HepG2 (cell line): ENCODE data around the gene PLXND1. TPM values are rescaled to one million over a fixed set of nuclear protein-coding genes. Genes with fewer than 3 reads are reported as not detected.
A peak's percentile ranks its signal among the peaks of the same experiment; 100 is the strongest.

Source experiments
- ARID2 ChIP-seq: sonication (generic); formaldehyde crosslinking; IDR thresholded peaks from 2 replicates; pipeline ENCODE4 v1.8.1; 2022; ENCODE audit warnings: mild to moderate bottlenecking, missing genetic modification reagents, borderline replicate concordance
- CHCHD3 ChIP-seq: sonication (generic); formaldehyde crosslinking; IDR thresholded peaks from 2 replicates; pipeline ENCODE4 v1.8.0; 2022; ENCODE audit warnings: mild to moderate bottlenecking, missing genetic modification reagents, moderate library complexity
- EHMT2 ChIP-seq: fragments of 200-600 bp; sonication (generic); IDR thresholded peaks from 2 replicates; pipeline ENCODE4 v1.7.0; 2017; ENCODE audit warnings: antibody characterized with exemption, low read depth, low read length, borderline replicate concordance
- GABPA ChIP-seq, 2 experiments: IDR thresholded peaks; 2 replicates each; pipeline ENCODE4 v1.6.1; 2011 to 2016; ENCODE audit warnings: low read depth in 2 of 2, low read length in 1 of 2, missing biosample characterization in 1 of 2, missing genetic modification characterization in 1 of 2
- GABPB1 ChIP-seq: IDR thresholded peaks from 2 replicates; pipeline ENCODE4 v1.6.1; 2016; ENCODE audit warnings: mild to moderate bottlenecking, missing genetic modification reagents, moderate library complexity, missing compliant biosample characterization
- GATA4 ChIP-seq: sonication (generic); IDR thresholded peaks from 2 replicates; pipeline ENCODE4 v1.6.1; 2016; ENCODE audit warnings: antibody characterized with exemption, low read depth, borderline replicate concordance
- KDM2A ChIP-seq: sonication (generic); formaldehyde crosslinking; IDR thresholded peaks from 2 replicates; pipeline ENCODE4 v1.4.0; 2020; ENCODE audit warnings: low read depth, missing genetic modification reagents, borderline replicate concordance
- MEIS2 ChIP-seq: sonication (generic); formaldehyde crosslinking; IDR thresholded peaks from 2 replicates; pipeline ENCODE4 v1.9.0; 2021; ENCODE audit warnings: mild to moderate bottlenecking, missing genetic modification reagents
- RBM39 ChIP-seq: fragments of 200-400 bp; formaldehyde crosslinking; IDR thresholded peaks from one replicate; pipeline ENCODE4 v1.6.1; 2018; ENCODE audit warnings: antibody characterized with exemption, mild to moderate bottlenecking, low read depth, low read length; ENCODE audit not compliant: poor library complexity, severe bottlenecking
- RFX1 ChIP-seq: fragments of 450-650 bp; IDR thresholded peaks from 2 replicates; pipeline ENCODE4 v1.6.1; 2017
- SCMH1 ChIP-seq: sonication (generic); formaldehyde crosslinking; IDR thresholded peaks from 2 replicates; pipeline ENCODE4 v1.9.0; 2021; ENCODE audit warnings: missing genetic modification reagents, mild to moderate bottlenecking, borderline replicate concordance
- THAP9 ChIP-seq: sonication (generic); formaldehyde crosslinking; IDR thresholded peaks from 2 replicates; pipeline ENCODE4; 2020; ENCODE audit warnings: missing genetic modification reagents, mild to moderate bottlenecking, borderline replicate concordance
- TIGD3 ChIP-seq: sonication (generic); formaldehyde crosslinking; IDR thresholded peaks from 2 replicates; pipeline ENCODE4 v1.5.1; 2020; ENCODE audit warnings: mild to moderate bottlenecking, missing genetic modification reagents, borderline replicate concordance
- USF2 ChIP-seq, 2 experiments: sonication (generic) in 1 of 2; formaldehyde crosslinking in 1 of 2; IDR thresholded peaks; 2 replicates each; pipeline versions ENCODE4 v1.5.1 to v1.6.1; 2011 to 2020; ENCODE audit warnings: borderline replicate concordance in 1 of 2, low read depth in 1 of 2, low read length in 1 of 2, mild to moderate bottlenecking in 1 of 2, missing genetic modification reagents in 1 of 2, moderate library complexity in 1 of 2
- ZEB1 ChIP-seq: IDR thresholded peaks from 2 replicates; pipeline ENCODE4 v1.6.1; 2012; ENCODE audit warnings: mild to moderate bottlenecking, low read depth, inconsistent platforms; ENCODE audit not compliant: insufficient replicate concordance
- ZNF264 ChIP-seq: sonication (generic); formaldehyde crosslinking; IDR thresholded peaks from 2 replicates; pipeline ENCODE4 v1.4.0; 2020; ENCODE audit warnings: missing genetic modification reagents
- ZNF512 ChIP-seq: sonication (generic); formaldehyde crosslinking; IDR thresholded peaks from 2 replicates; pipeline ENCODE4 v1.4.0; 2020; ENCODE audit warnings: mild to moderate bottlenecking, missing genetic modification reagents
- ZNF543 ChIP-seq: sonication (generic); formaldehyde crosslinking; IDR thresholded peaks from 2 replicates; pipeline ENCODE4 v1.4.0; 2020; ENCODE audit warnings: mild to moderate bottlenecking, missing genetic modification reagents
- ZNF546 ChIP-seq: sonication (generic); formaldehyde crosslinking; conservative IDR thresholded peaks from 2 replicates; pipeline ENCODE4 v1.8.1; 2023; ENCODE audit warnings: mild to moderate bottlenecking, missing genetic modification reagents
- ZNF605 ChIP-seq: sonication (generic); formaldehyde crosslinking; IDR thresholded peaks from 2 replicates; pipeline ENCODE4 v1.8.0; 2022; ENCODE audit warnings: mild to moderate bottlenecking, missing genetic modification reagents
- ZNF780A ChIP-seq: sonication (generic); formaldehyde crosslinking; IDR thresholded peaks from 2 replicates; pipeline ENCODE4 v1.8.0; 2022; ENCODE audit warnings: mild to moderate bottlenecking, missing genetic modification reagents, moderate library complexity
- polyA plus RNA-seq, 8 experiments: library from polyadenylated mRNA; depleted of rRNA in 3 of 8; stranded (reverse) in 7 of 8; unstranded in 1 of 8; fragments of >200 nt; fragmentation: Illumina TruSeq in 4 of 8; extraction: Trizol in 4 of 8; gene quantifications; 2 replicates each; pipeline versions ENCODE4 v1.2.1 to v1.2.3, GENCODE V29; 2011 to 2016; ENCODE audit warnings: low read depth in 4 of 8, missing spikeins in 1 of 8, mixed read lengths in 1 of 8; ENCODE audit not compliant: insufficient read depth in 1 of 8
- total RNA-seq, 5 experiments: library from RNA; depleted of rRNA; stranded (reverse); fragments of >200 nt; fragmentation: Illumina TruSeq; extraction: Trizol; gene quantifications; 2 replicates each; pipeline ENCODE4 v1.2.3, GENCODE V29; 2016; ENCODE audit warnings: low read depth in 1 of 5

The PLXND1 gene
- total and polyA plus RNA-seq, 2 of the 13 experiments (the other 11 are each of a cell fraction or from before 2014, with no cell fraction given), result 15.9 to 42.0 TPM

- TF ChIP-seq ZNF543 (CRISPR knock-in tag) (peak; percentile 89), GABPB1 (CRISPR knock-in tag) (peak; percentile 41), ZNF546 (CRISPR knock-in tag) (0 out of 2 replicates have a peak, but pooled peaks have one; percentile 58), GABPA (IDR thresholded peaks at IDR 0.05; ENCODE audit: low read depth, low read length) (no peak), GABPA (CRISPR knock-in tag; IDR thresholded peaks at IDR 0.05; ENCODE audit: low read depth) (0 out of 2 replicates have a peak, but pooled peaks have one; percentile 25), RFX1 (no peak), USF2 (IDR thresholded peaks at IDR 0.05; ENCODE audit: low read depth, low read length) (no peak), USF2 (CRISPR knock-in tag; IDR thresholded peaks at IDR 0.05; ENCODE audit: borderline replicate concordance) (no peak), RBM39 (no peak), THAP9 (no peak), EHMT2 (no peak), ARID2 (no peak), ZNF780A (CRISPR knock-in tag) (no peak), ZNF605 (CRISPR knock-in tag) (no peak), ZNF264 (CRISPR knock-in tag) (peak; percentile 82; the same call in 1 of the 2 replicates), CHCHD3 (CRISPR knock-in tag) (no peak), SCMH1 (CRISPR knock-in tag) (no peak), ZNF512 (CRISPR knock-in tag) (no peak), MEIS2 (CRISPR knock-in tag) (peak; percentile 73), ZEB1 (peak; percentile 28), TIGD3 (no peak), KDM2A (CRISPR knock-in tag) (no peak), GATA4 (no peak)
Measured at GRCh38 chr3:129594907-129595390, 11.5 kb downstream of the PLXND1 start (continued).
